IMR-90 (cell line): ENCODE data around the gene MBTD1. TPM values are rescaled to one million over a fixed set of nuclear protein-coding genes. Genes with fewer than 3 reads are reported as not detected.
A peak's percentile ranks its signal among the peaks of the same experiment; 100 is the strongest.

Experiments
- ATAC-seq: fragments of 200-7000 bp; cut with Tn5 transposase; 2 replicates; pipeline ENCODE4 v1.9.1; 2020; ENCODE audit warnings: low read depth, mild to moderate bottlenecking, moderate library complexity
- BruUV-seq: library from RNA; stranded (reverse); fragments of 400-500 nt; replicated peaks from 2 replicates; lab custom pipeline; 2021; lab: Mats Ljungman, UMichigan
- CTCF ChIA-PET: fragments of 300-600 bp; formaldehyde crosslinking; extraction: SDS; loops from one replicate; lab custom pipeline; 2021; ENCODE audit warnings: antibody characterized with exemption; lab: Yijun Ruan, JAX
- POLR2A ChIA-PET: fragments of 300-600 bp; sonication (Branson Sonifier 250); formaldehyde crosslinking; loops from one replicate; lab custom pipeline; 2022; ENCODE audit warnings: antibody characterized with exemption; ENCODE audit not compliant: unreplicated experiment; lab: Charles Lee
- DNase-seq: peaks from one replicate; pipeline ENCODE4 v3.0.0; 2013
- H2AFZ ChIP-seq: replicated peaks from 2 replicates; pipeline ENCODE3; 2013; ENCODE audit warnings: low read length, mild to moderate bottlenecking; ENCODE audit not compliant: poor library complexity
- H2AK5ac ChIP-seq: 2 replicates; pipeline ENCODE4 v1.6.1; 2013; ENCODE audit warnings: low read depth, low read length, inconsistent platforms
- H2AK9ac ChIP-seq: replicated peaks from 2 replicates; pipeline ENCODE3; 2013; ENCODE audit warnings: mild to moderate bottlenecking, low read depth, low read length, moderate library complexity; ENCODE audit not compliant: poor library complexity
- H2BK120ac ChIP-seq: 2 replicates; pipeline ENCODE4 v1.6.1; 2013; ENCODE audit warnings: low read depth, low read length, inconsistent platforms
- H2BK15ac ChIP-seq: 3 replicates; pipeline ENCODE4 v1.6.1; 2013; ENCODE audit warnings: low read depth, low read length, inconsistent platforms
- H2BK20ac ChIP-seq: 2 replicates; pipeline ENCODE4 v1.6.1; 2013; ENCODE audit warnings: low read depth, mild to moderate bottlenecking, inconsistent platforms, low read length, moderate library complexity
- H2BK5ac ChIP-seq: 2 replicates; pipeline ENCODE4 v1.6.1; 2013; ENCODE audit warnings: mild to moderate bottlenecking, low read depth, low read length, inconsistent platforms; ENCODE audit not compliant: poor library complexity, severe bottlenecking
- H3K14ac ChIP-seq: replicated peaks from 2 replicates; pipeline ENCODE4 v1.6.1; 2013; ENCODE audit warnings: low read depth, low read length, inconsistent platforms
- H3K18ac ChIP-seq: 2 replicates; pipeline ENCODE4 v1.6.1; 2013; ENCODE audit warnings: low read depth, low read length, control low read depth
- H3K23ac ChIP-seq: 2 replicates; pipeline ENCODE4 v1.6.1; 2013; ENCODE audit warnings: low read depth, low read length, inconsistent platforms
- H3K27ac ChIP-seq: 2 replicates; pipeline ENCODE4 v1.5.1; 2013; ENCODE audit warnings: mild to moderate bottlenecking, control low read depth, low read length; ENCODE audit not compliant: insufficient read depth
- H3K27me3 ChIP-seq: 2 replicates; pipeline ENCODE4 v1.6.1; 2013; ENCODE audit warnings: low read length; ENCODE audit not compliant: control insufficient read depth, insufficient read depth
- H3K36me3 ChIP-seq: 2 replicates; pipeline ENCODE4 v1.6.1; 2013; ENCODE audit warnings: low read length, mixed read lengths; ENCODE audit not compliant: control insufficient read depth, insufficient read depth
- H3K4ac ChIP-seq: 2 replicates; pipeline ENCODE4 v1.6.1; 2013; ENCODE audit warnings: low read depth, low read length, inconsistent platforms
- H3K4me1 ChIP-seq: 2 replicates; pipeline ENCODE4 v1.6.1; 2013; ENCODE audit warnings: low read length, mixed read lengths; ENCODE audit not compliant: control insufficient read depth, insufficient read depth
- H3K4me2 ChIP-seq: 2 replicates; pipeline ENCODE4 v1.6.1; 2013; ENCODE audit warnings: low read depth, mild to moderate bottlenecking, control low read depth, low read length, moderate library complexity
- H3K4me3 ChIP-seq: 2 replicates; pipeline ENCODE4 v1.5.1; 2013; ENCODE audit warnings: low read depth, mild to moderate bottlenecking, control low read depth, low read length, moderate library complexity; ENCODE audit not compliant: insufficient read depth
- H3K56ac ChIP-seq: 2 replicates; pipeline ENCODE4 v1.6.1; 2013; ENCODE audit warnings: low read length, inconsistent platforms; ENCODE audit not compliant: insufficient read depth; ENCODE audit errors: extremely low read depth
- H3K79me1 ChIP-seq, 2 experiments: 2 replicates each; pipeline ENCODE4 v1.6.1; 2013; ENCODE audit warnings: low read length in 2 of 2, inconsistent platforms in 1 of 2, low read depth in 1 of 2
- H3K9ac ChIP-seq: 2 replicates; pipeline ENCODE4 v1.6.1; 2013; ENCODE audit warnings: low read depth, low read length, control low read depth
- H3K9me1 ChIP-seq: 2 replicates; pipeline ENCODE4 v1.6.1; 2013; ENCODE audit warnings: low read length, inconsistent platforms; ENCODE audit not compliant: insufficient read depth
- H3K9me3 ChIP-seq: 2 replicates; pipeline ENCODE4 v1.6.1; 2013; ENCODE audit warnings: low read length; ENCODE audit not compliant: control insufficient read depth, insufficient read depth
- H4K20me1 ChIP-seq: 2 replicates; pipeline ENCODE4 v1.6.1; 2013; ENCODE audit warnings: low read length, inconsistent platforms; ENCODE audit not compliant: insufficient read depth
- H4K5ac ChIP-seq: 2 replicates; pipeline ENCODE4 v1.6.1; 2013; ENCODE audit warnings: mild to moderate bottlenecking, low read depth, low read length, control low read depth
- H4K8ac ChIP-seq, 2 experiments: 2 replicates each; pipeline ENCODE4 v1.6.1; 2013; ENCODE audit warnings: low read depth in 2 of 2, low read length in 2 of 2, control low read depth in 1 of 2, inconsistent platforms in 1 of 2
- H4K91ac ChIP-seq: 2 replicates; pipeline ENCODE4 v1.6.1; 2013; ENCODE audit warnings: low read depth, low read length, inconsistent platforms; ENCODE audit not compliant: insufficient read depth
- BHLHE40 ChIP-seq: fragments of 150-350 bp; IDR thresholded peaks from 2 replicates; pipeline ENCODE4 v1.6.1; 2016; ENCODE audit warnings: mild to moderate bottlenecking, low read depth, low read length
- CEBPB ChIP-seq: IDR thresholded peaks from 2 replicates; pipeline ENCODE4 v1.6.1; 2012; ENCODE audit warnings: low read depth, low read length, improper control_type of control experiment
- CHD1 ChIP-seq: IDR thresholded peaks from 2 replicates; pipeline ENCODE4 v1.6.1; 2012; ENCODE audit warnings: low read depth, low read length, improper control_type of control experiment
- FOS ChIP-seq: fragments of 150-350 bp; IDR thresholded peaks from 2 replicates; pipeline ENCODE4 v1.6.1; 2016; ENCODE audit warnings: low read depth, low read length
- MAFK ChIP-seq: IDR thresholded peaks from 2 replicates; pipeline ENCODE4 v1.6.1; 2012; ENCODE audit warnings: low read depth, low read length, improper control_type of control experiment
- MAZ ChIP-seq: IDR thresholded peaks from 2 replicates; pipeline ENCODE4 v1.6.1; 2012; ENCODE audit warnings: low read depth, mild to moderate bottlenecking, low read length, improper control_type of control experiment, moderate library complexity, borderline replicate concordance
- MXI1 ChIP-seq: IDR thresholded peaks from 2 replicates; pipeline ENCODE4 v1.6.1; 2012; ENCODE audit warnings: low read depth, mild to moderate bottlenecking, low read length, moderate library complexity, borderline replicate concordance
- NFE2L2 ChIP-seq: fragments of 150-350 bp; IDR thresholded peaks from 2 replicates; pipeline ENCODE4 v1.6.1; 2016; ENCODE audit warnings: low read depth, mild to moderate bottlenecking, low read length
- POLR2A ChIP-seq: IDR thresholded peaks from 2 replicates; pipeline ENCODE4 v1.6.1; 2012; ENCODE audit warnings: mild to moderate bottlenecking, low read depth, low read length
- RAD21 ChIP-seq: IDR thresholded peaks from 2 replicates; pipeline ENCODE4 v1.6.1; 2012; ENCODE audit warnings: low read length, improper control_type of control experiment
- RCOR1 ChIP-seq: IDR thresholded peaks from 2 replicates; pipeline ENCODE4 v1.6.1; 2012; ENCODE audit warnings: mild to moderate bottlenecking, low read length, improper control_type of control experiment; ENCODE audit not compliant: insufficient replicate concordance
- RFX5 ChIP-seq: IDR thresholded peaks from 2 replicates; pipeline ENCODE4 v1.8.0; 2012; ENCODE audit warnings: low read depth, mild to moderate bottlenecking, low read length, moderate library complexity
- SMC3 ChIP-seq: fragments of 150-350 bp; IDR thresholded peaks from 2 replicates; pipeline ENCODE4 v1.6.1; 2016; ENCODE audit warnings: low read depth, mild to moderate bottlenecking, antibody characterized with exemption, low read length, moderate library complexity
- WGBS, 2 experiments: methylation state at CpG; one replicate each; pipeline versions ENCODE4 v1.1.5 to v1.1.7; 2013; ENCODE audit warnings: missing lambda C conversion rate in 2 of 2; ENCODE audit not compliant: insufficient read length in 1 of 2; ENCODE audit errors: extremely low coverage in 2 of 2; 5-methylcytosine and 5-hydroxymethylcytosine counted together
- dilution Hi-C: fragments of 300-500 bp; cut with HindIII; formaldehyde crosslinking; loops from one replicate; pipeline ENCODE4 v1.14.3; 2018; ENCODE audit warnings: low sequenced_read_pairs; ENCODE audit not compliant: unreplicated experiment
- in situ Hi-C: fragments of 300-500 bp; cut with MboI; formaldehyde crosslinking; loops from 3 replicates; pipeline ENCODE4 v1.14.3; 2019; ENCODE audit warnings: low sequenced_read_pairs, inconsistent platforms, mixed read lengths
- intact Hi-C: fragments of 100-400 bp; cut with micrococcal nuclease; formaldehyde crosslinking; loops from 2 replicates; pipeline ENCODE4 v1.10.0; 2022
- polyA plus RNA-seq, 3 experiments: library from polyadenylated mRNA; depleted of rRNA; stranded (reverse); fragments of >200 nt; gene quantifications; 2 replicates each; pipeline ENCODE4 v1.2.3, GENCODE V29; 2012; ENCODE audit warnings: low replicate concordance in 1 of 3
- total RNA-seq: library from RNA; depleted of rRNA; stranded (reverse); fragments of >200 nt; gene quantifications from 2 replicates; pipeline ENCODE4 v1.2.3, GENCODE V29; 2012
- TF ChIP-seq, protein P1 (sequence below): fragments of 150-350 bp; IDR thresholded peaks from 2 replicates; pipeline ENCODE4 v1.6.1; 2017; ENCODE audit warnings: mild to moderate bottlenecking, antibody characterized with exemption, low read length, low read depth
- TF ChIP-seq, protein P2 (sequence below): fragments of 150-350 bp; IDR thresholded peaks from 2 replicates; pipeline ENCODE4 v1.6.1; 2016; ENCODE audit warnings: low read depth, mild to moderate bottlenecking, low read length, moderate library complexity, borderline replicate concordance

The MBTD1 gene
- total and polyA plus RNA-seq, 2 of the 4 experiments (the other 2 are of a cell fraction), result 3.2 to 5.6 TPM

DNA sequence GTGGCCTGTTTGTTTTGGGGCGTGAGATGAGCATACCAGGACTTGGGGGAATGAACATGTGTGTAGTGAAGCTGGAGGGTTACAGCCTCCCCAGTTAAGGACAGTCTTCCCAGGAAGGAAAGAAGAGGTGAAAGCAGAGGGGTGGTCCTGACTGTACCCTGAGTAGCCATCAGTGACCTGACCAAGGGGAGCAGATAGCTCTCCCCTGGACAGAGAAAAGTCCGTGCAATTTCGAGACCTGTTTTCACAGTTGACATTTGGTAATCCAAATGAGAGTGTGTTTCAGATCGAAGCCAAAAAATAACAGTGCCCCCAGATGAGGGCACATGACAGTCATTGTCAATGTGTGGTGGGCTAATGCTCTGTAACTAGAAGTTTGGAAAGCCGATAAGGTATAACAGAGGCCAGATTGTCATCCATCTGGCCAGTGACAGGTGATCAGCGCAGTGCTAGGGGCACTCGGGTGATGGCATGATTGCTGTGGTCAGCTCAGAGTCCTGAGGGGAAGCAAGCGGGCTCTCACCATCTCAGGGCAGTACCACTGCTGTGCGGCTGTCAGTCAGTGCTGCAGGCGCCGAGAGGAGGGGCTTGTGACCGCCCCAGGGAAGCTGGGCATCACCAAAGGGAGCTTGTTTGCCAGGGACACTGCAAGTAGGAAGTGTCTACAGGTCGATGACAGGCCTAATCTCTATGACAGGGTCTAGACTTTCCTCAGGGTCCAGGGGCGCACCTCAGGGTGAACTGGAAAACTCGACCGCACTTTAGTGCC, 94.8 kb downstream of the MBTD1 start:
- no peaks in the 10 kb centered on the region for H3K27me3 ChIP-seq
- intact Hi-C loops, result loop anchor here (5.0 kb wide), 1 partner anchor 372 kb away; no protein-coding TSS in a partner anchor
- no peak overlapping the region for H2BK20ac ChIP-seq
- peaks cover 10% of the 10 kb centered on the region; the same call in 1 of the 2 replicates for H3K9me1 ChIP-seq
- no TSS peak for BruUV-seq
- dilution Hi-C loops, result no loop called here
- 0 out of 3 replicates have a peak overlapping the region, but pooled peaks have one; percentile 25 for H2BK15ac ChIP-seq
- peaks cover 19% of the 10 kb centered on the region for H4K20me1 ChIP-seq
- peak overlapping the region; percentile 95 for H4K5ac ChIP-seq
- in situ Hi-C loops, result no loop called here
- H3K4ac ChIP-seq, result peak overlapping the region; percentile 97
- peak overlapping the region; percentile 87 to 100; a peak in 3 of 4 replicates for H4K8ac ChIP-seq
- peaks cover 38% of the 10 kb centered on the region for H3K36me3 ChIP-seq
- no peak overlapping the region for H3K14ac ChIP-seq
- H3K9ac ChIP-seq, result peak overlapping the region; percentile 78; the same call in 1 of the 2 replicates
- H3K56ac ChIP-seq, result no peak overlapping the region
- CTCF ChIA-PET, result interaction anchor here (1.3 kb wide), 1 partner anchor 97 kb away, joined by 3 read pairs; no protein-coding TSS in a partner anchor
- peaks cover 8% of the 10 kb centered on the region; the same call in 1 of the 2 replicates for H3K4me1 ChIP-seq
- peak overlapping the region; percentile 95 for H2AFZ ChIP-seq
- H3K23ac ChIP-seq, result no peak overlapping the region
- peak overlapping the region; percentile 97 for H2AK9ac ChIP-seq
- H3K79me1 ChIP-seq, result peaks cover 27 to 55% of the 10 kb centered on the region in 2 experiments
- H2BK5ac ChIP-seq, result peak overlapping the region; percentile 95
- whole genome bisulfite sequencing, 2 experiments, result 54% methylated on average over 9 of the region's 16 CpGs; no CpG with 5 or more reads in 1 of the 2 experiments
- peak overlapping the region; percentile 91; the same call in 1 of the 2 replicates for H3K27ac ChIP-seq
- peak overlapping the region; percentile 95; the same call in 1 of the 2 replicates for H4K91ac ChIP-seq
- peak overlapping the region; percentile 84; the same call in 1 of the 2 replicates for H2AK5ac ChIP-seq
- no peak overlapping the region for H3K18ac ChIP-seq
- DNase-seq, result no peak
- no peak overlapping the region for H3K4me3 ChIP-seq
- H2BK120ac ChIP-seq, result no peak overlapping the region
- POLR2A ChIA-PET, result interaction anchor here (0.6 kb wide), 1 partner anchor 154 kb away, joined by 3 read pairs; no protein-coding TSS in a partner anchor
- no peak overlapping the region; the same call in 1 of the 2 replicates for H3K4me2 ChIP-seq
- no peaks in the 10 kb centered on the region for H3K9me3 ChIP-seq
- ATAC-seq, result no peak
- no peak for TF ChIP-seq RFX5
- no peak for TF ChIP-seq NFE2L2
- no peak for TF ChIP-seq RAD21
- TF ChIP-seq, protein P1, sequence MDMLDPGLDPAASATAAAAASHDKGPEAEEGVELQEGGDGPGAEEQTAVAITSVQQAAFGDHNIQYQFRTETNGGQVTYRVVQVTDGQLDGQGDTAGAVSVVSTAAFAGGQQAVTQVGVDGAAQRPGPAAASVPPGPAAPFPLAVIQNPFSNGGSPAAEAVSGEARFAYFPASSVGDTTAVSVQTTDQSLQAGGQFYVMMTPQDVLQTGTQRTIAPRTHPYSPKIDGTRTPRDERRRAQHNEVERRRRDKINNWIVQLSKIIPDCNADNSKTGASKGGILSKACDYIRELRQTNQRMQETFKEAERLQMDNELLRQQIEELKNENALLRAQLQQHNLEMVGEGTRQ, result no peak
- TF ChIP-seq POLR2A, result no peak
- no peak for TF ChIP-seq MAZ
- no peak for TF ChIP-seq FOS
- no peak for TF ChIP-seq SMC3
- TF ChIP-seq MAFK, result no peak
- TF ChIP-seq, protein P2, sequence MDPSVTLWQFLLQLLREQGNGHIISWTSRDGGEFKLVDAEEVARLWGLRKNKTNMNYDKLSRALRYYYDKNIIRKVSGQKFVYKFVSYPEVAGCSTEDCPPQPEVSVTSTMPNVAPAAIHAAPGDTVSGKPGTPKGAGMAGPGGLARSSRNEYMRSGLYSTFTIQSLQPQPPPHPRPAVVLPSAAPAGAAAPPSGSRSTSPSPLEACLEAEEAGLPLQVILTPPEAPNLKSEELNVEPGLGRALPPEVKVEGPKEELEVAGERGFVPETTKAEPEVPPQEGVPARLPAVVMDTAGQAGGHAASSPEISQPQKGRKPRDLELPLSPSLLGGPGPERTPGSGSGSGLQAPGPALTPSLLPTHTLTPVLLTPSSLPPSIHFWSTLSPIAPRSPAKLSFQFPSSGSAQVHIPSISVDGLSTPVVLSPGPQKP, result no peak
- TF ChIP-seq RCOR1, result no peak
- TF ChIP-seq CHD1, result no peak
- TF ChIP-seq BHLHE40, result no peak
- no peak for TF ChIP-seq MXI1
- no peak for TF ChIP-seq CEBPB
